BLaER1 treated with 17β-estradiol and CSF1 and Interleukin-3, amounts not matched to agents 10 nM and 100 nM (cell line): ENCODE results near the gene CNTNAP3B.
"Not testable (repeated sequence)": the region's sequence is repeated elsewhere in the genome, so short reads cannot be mapped to it uniquely, and the experiment has no call there.

Experiments
- H3K27ac ChIP-seq, 11 experiments: shearing (Covaris generic); formaldehyde crosslinking; 2 replicates each; pipeline ENCODE4 v1.8.1; 2022
- H3K27me3 ChIP-seq, 11 experiments: shearing (Covaris generic); formaldehyde crosslinking; 2 replicates each; pipeline ENCODE4 v1.8.1; 2022
- H3K36me3 ChIP-seq, 11 experiments: shearing (Covaris generic); formaldehyde crosslinking; 2 replicates each; pipeline ENCODE4 v1.8.1; 2022
- H3K4me1 ChIP-seq, 10 experiments: shearing (Covaris generic); formaldehyde crosslinking; 2 replicates each; pipeline ENCODE4 v1.8.1; 2022
- H3K4me2 ChIP-seq, 11 experiments: shearing (Covaris generic); formaldehyde crosslinking; 2 replicates each; pipeline ENCODE4 v1.8.1; 2022
- H3K4me3 ChIP-seq, 10 experiments: shearing (Covaris generic); formaldehyde crosslinking; 2 replicates each; pipeline ENCODE4 v1.8.1; 2022
- H3K9ac ChIP-seq, 11 experiments: shearing (Covaris generic); formaldehyde crosslinking; 2 replicates each; pipeline ENCODE4 v1.8.1; 2022
- H3K9me3 ChIP-seq, 11 experiments: shearing (Covaris generic); formaldehyde crosslinking; replicated peaks in 1 of 11; 2 replicates each; pipeline ENCODE4 v1.8.1; 2022
- H4K20me1 ChIP-seq, 11 experiments: shearing (Covaris generic); formaldehyde crosslinking; 2 replicates each; pipeline ENCODE4 v1.8.1; 2022

CNTNAP3B gene

DNA sequence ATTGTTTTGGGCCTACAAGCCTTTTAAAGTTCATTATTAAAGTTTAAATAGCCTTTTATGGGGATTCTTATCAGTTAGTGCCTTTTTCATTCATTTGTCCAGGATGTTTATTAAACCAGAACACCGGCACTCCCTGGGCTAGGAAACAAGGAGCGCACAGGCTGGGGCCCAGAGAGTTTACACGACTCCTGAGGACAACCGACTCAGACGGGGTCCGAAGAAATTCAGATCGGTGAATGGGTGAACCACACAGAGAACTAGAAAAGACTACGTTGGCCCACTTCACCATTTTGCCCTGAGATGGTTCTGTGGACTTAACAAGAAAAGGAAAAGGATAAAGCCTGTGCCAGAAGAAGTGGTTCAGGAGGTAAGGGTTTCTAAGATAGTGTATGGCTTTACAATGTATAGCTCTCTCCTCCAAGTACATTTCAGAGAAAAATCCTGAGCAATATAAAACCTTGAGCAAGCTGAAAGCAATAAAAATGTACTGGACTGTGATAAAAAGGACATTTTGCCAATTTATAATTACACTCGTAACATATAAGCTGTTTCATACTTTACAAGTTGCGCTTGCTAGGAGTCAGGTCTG is 84.7 kb downstream of the CNTNAP3B start:
- not testable (repeated sequence) for H3K36me3 ChIP-seq, H3K9me3 ChIP-seq, H3K27ac ChIP-seq, H3K4me2 ChIP-seq, H3K9ac ChIP-seq, H3K27me3 ChIP-seq, H3K4me1 ChIP-seq, H3K4me3 ChIP-seq, H4K20me1 ChIP-seq

GRCh38 chr9:42033541-42033940 is 95.7 kb downstream of the CNTNAP3B start:
- not testable (repeated sequence) for H3K9ac ChIP-seq, H3K27me3 ChIP-seq, H3K4me2 ChIP-seq, H3K27ac ChIP-seq, H4K20me1 ChIP-seq, H3K4me1 ChIP-seq, H3K9me3 ChIP-seq, H3K36me3 ChIP-seq, H3K4me3 ChIP-seq

- H3K27ac ChIP-seq, H3K9ac ChIP-seq, H3K4me2 ChIP-seq, H3K4me1 ChIP-seq, H3K4me3 ChIP-seq, H3K27me3 ChIP-seq, H3K36me3 ChIP-seq, H4K20me1 ChIP-seq, H3K9me3 ChIP-seq: not testable (repeated sequence)
Measured at GRCh38 chr9:42020639-42021038, 108.6 kb downstream of the CNTNAP3B start.

GRCh38 chr9:42018220-42018922 is 110.9 kb downstream of the CNTNAP3B start:
- not testable (repeated sequence) for H3K27ac ChIP-seq, H3K4me2 ChIP-seq, H4K20me1 ChIP-seq, H3K27me3 ChIP-seq, H3K36me3 ChIP-seq, H3K4me3 ChIP-seq, H3K9me3 ChIP-seq, H3K9ac ChIP-seq, H3K4me1 ChIP-seq

DNA sequence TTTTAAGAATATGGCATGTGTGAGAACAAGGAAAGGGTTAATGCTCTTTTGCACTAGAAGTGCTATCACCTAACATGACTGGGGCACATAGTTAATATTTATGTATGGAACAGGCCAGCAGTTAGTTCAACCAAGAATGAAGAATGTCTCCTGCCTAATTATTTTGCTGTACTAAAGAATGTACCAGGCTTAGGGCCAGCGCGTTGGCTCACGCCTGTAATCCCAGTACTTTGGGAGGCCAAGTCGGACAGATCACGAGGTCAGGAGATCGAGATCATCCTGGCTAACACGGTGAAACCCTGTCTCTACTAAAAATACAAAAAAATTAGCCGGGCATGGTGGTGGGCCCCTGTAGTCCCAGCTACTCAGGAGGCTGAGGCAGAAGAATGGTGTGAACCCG is 114.9 kb downstream of the CNTNAP3B start:
- H3K4me1 ChIP-seq, H3K4me2 ChIP-seq, H3K9me3 ChIP-seq, H3K4me3 ChIP-seq, H4K20me1 ChIP-seq, H3K36me3 ChIP-seq, H3K9ac ChIP-seq, H3K27me3 ChIP-seq, H3K27ac ChIP-seq: not testable (repeated sequence)

GRCh38 chr9:41991607-41992006 is 137.6 kb downstream of the CNTNAP3B start:
- H4K20me1 ChIP-seq, H3K4me1 ChIP-seq, H3K27me3 ChIP-seq, H3K9me3 ChIP-seq, H3K9ac ChIP-seq, H3K4me2 ChIP-seq, H3K4me3 ChIP-seq, H3K36me3 ChIP-seq, H3K27ac ChIP-seq: not testable (repeated sequence)

GRCh38 chr9:41980271-41980670 is 149.0 kb downstream of the CNTNAP3B start:
- H3K27me3 ChIP-seq, H3K36me3 ChIP-seq, H3K4me2 ChIP-seq, H3K27ac ChIP-seq, H3K9me3 ChIP-seq, H3K9ac ChIP-seq, H3K4me1 ChIP-seq, H3K4me3 ChIP-seq, H4K20me1 ChIP-seq: not testable (repeated sequence)

- not testable (repeated sequence) for H3K9me3 ChIP-seq, H3K27me3 ChIP-seq, H3K9ac ChIP-seq, H3K4me2 ChIP-seq, H3K27ac ChIP-seq, H3K36me3 ChIP-seq, H4K20me1 ChIP-seq, H3K4me3 ChIP-seq, H3K4me1 ChIP-seq
Measured at GRCh38 chr9:41977965-41978600, 151.1 kb downstream of the CNTNAP3B start.

- H3K27me3 ChIP-seq, H4K20me1 ChIP-seq, H3K9me3 ChIP-seq, H3K4me1 ChIP-seq, H3K36me3 ChIP-seq, H3K9ac ChIP-seq, H3K4me3 ChIP-seq, H3K27ac ChIP-seq, H3K4me2 ChIP-seq: not testable (repeated sequence)
Measured at GRCh38 chr9:41974906-41975305, 154.3 kb downstream of the CNTNAP3B start.

- not testable (repeated sequence) for H3K4me3 ChIP-seq, H3K36me3 ChIP-seq, H3K4me2 ChIP-seq, H3K27ac ChIP-seq, H3K27me3 ChIP-seq, H4K20me1 ChIP-seq, H3K4me1 ChIP-seq, H3K9me3 ChIP-seq, H3K9ac ChIP-seq
Measured at GRCh38 chr9:41953007-41953406, 176.2 kb downstream of the CNTNAP3B start.

GRCh38 chr9:41941738-41942137 is 187.5 kb downstream of the CNTNAP3B start:
- H3K4me2 ChIP-seq, H4K20me1 ChIP-seq, H3K4me3 ChIP-seq, H3K4me1 ChIP-seq, H3K9ac ChIP-seq, H3K36me3 ChIP-seq, H3K9me3 ChIP-seq, H3K27ac ChIP-seq, H3K27me3 ChIP-seq: not testable (repeated sequence)

DNA sequence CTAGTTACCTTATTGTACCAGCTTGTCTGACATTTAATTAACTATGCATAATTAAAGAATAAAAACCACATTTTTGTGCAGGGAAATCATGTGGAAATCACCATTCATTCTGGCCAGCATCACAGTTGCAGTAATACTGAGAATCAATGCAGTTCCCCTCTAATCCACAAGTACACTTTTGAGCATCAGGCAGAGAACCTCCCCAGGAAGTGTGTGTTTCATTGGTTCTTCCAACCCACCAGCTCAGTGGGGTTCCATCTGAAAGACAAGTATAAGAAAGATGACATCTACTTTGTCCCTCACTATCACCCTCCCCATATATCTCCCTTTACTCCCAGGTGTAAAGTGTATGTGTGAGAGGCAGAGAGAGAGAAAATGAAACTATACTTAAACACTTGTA is 191.1 kb downstream of the CNTNAP3B start:
- H3K4me3 ChIP-seq, H3K36me3 ChIP-seq, H3K9me3 ChIP-seq, H3K27ac ChIP-seq, H3K4me2 ChIP-seq, H4K20me1 ChIP-seq, H3K27me3 ChIP-seq, H3K9ac ChIP-seq, H3K4me1 ChIP-seq: not testable (repeated sequence)

- not testable (repeated sequence) for H4K20me1 ChIP-seq, H3K4me1 ChIP-seq, H3K4me3 ChIP-seq, H3K9ac ChIP-seq, H3K9me3 ChIP-seq, H3K27ac ChIP-seq, H3K27me3 ChIP-seq, H3K36me3 ChIP-seq, H3K4me2 ChIP-seq
Measured at GRCh38 chr9:41935727-41936126, 193.5 kb downstream of the CNTNAP3B start.

DNA sequence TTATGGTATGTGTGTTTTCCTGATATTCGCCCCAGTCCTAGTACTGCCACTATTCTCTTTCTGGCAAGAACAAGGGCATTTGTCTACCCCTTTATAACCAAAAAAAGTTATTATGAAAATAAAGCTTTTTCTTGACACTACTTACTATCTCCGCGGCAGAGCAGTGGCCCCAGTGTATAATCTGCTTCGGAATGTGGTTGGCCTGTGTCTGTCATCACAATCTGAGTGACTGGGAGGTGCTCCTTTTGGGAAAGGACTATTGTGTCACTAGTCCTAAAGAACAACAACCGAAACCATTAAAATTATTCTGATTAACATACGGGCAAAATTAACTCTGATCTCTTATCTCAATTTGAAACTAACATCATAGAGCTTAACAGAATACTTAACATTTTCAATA is 200.1 kb downstream of the CNTNAP3B start:
- H3K9me3 ChIP-seq, H3K9ac ChIP-seq, H4K20me1 ChIP-seq, H3K36me3 ChIP-seq, H3K4me2 ChIP-seq, H3K4me1 ChIP-seq, H3K27ac ChIP-seq, H3K4me3 ChIP-seq, H3K27me3 ChIP-seq: not testable (repeated sequence)

GRCh38 chr9:41917374-41917773 is 211.9 kb downstream of the CNTNAP3B start:
- H4K20me1 ChIP-seq, H3K36me3 ChIP-seq, H3K9me3 ChIP-seq, H3K4me3 ChIP-seq, H3K27ac ChIP-seq, H3K4me1 ChIP-seq, H3K9ac ChIP-seq, H3K27me3 ChIP-seq, H3K4me2 ChIP-seq: not testable (repeated sequence)
